GM23338 (cell line): Measurements from ENCODE around the gene MYO16.
"Not testable (repeated sequence)": the region's sequence is repeated elsewhere in the genome, so short reads cannot be mapped to it uniquely, and the experiment has no call there.

Experiments
- POLR2AphosphoS5 ChIP-seq: IDR thresholded peaks from 2 replicates; pipeline ENCODE4 v1.6.1; 2016; ENCODE audit warnings: antibody characterized with exemption, low read depth
- TF ChIP-seq, protein P1 (sequence below), 2 experiments: fragments of 200-600 bp in 1 of 2; sonication (generic) in 1 of 2; conservative IDR thresholded peaks; 2 replicates each; pipeline versions ENCODE4 v1.5.1 to v1.6.1; 2016 to 2017; ENCODE audit warnings: antibody characterized with exemption in 2 of 2, low read depth in 2 of 2, mild to moderate bottlenecking in 2 of 2, moderate library complexity in 1 of 2

- not testable (repeated sequence) for TF ChIP-seq POLR2AphosphoS5
- TF ChIP-seq, protein P1, sequence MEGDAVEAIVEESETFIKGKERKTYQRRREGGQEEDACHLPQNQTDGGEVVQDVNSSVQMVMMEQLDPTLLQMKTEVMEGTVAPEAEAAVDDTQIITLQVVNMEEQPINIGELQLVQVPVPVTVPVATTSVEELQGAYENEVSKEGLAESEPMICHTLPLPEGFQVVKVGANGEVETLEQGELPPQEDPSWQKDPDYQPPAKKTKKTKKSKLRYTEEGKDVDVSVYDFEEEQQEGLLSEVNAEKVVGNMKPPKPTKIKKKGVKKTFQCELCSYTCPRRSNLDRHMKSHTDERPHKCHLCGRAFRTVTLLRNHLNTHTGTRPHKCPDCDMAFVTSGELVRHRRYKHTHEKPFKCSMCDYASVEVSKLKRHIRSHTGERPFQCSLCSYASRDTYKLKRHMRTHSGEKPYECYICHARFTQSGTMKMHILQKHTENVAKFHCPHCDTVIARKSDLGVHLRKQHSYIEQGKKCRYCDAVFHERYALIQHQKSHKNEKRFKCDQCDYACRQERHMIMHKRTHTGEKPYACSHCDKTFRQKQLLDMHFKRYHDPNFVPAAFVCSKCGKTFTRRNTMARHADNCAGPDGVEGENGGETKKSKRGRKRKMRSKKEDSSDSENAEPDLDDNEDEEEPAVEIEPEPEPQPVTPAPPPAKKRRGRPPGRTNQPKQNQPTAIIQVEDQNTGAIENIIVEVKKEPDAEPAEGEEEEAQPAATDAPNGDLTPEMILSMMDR (conservative IDR thresholded peaks at IDR 0.05; ENCODE audit: low read depth in 2 of 2): not testable (repeated sequence)
These were observed 284.3 kb downstream of the MYO16 start for GRCh38 chr13:108913731-108914130.
